Keratinocyte (primary cell): ENCODE measurements around the gene PDGFB. TPM values are rescaled to one million over a fixed set of nuclear protein-coding genes. Genes with fewer than 3 reads are reported as not detected.

ENCODE experiments used
- DNase-seq: peaks from one replicate; pipeline ENCODE4 v3.0.0-alpha.2; 2011; ENCODE audit warnings: low read depth, missing footprints, low spot score
- FAIRE-seq: peaks from 2 replicates; lab custom pipeline; 2011; peaks lifted over from hg19 to GRCh38; lab: Jason Lieb, UNC
- H2AFZ ChIP-seq: 2 replicates; pipeline ENCODE4 v1.6.0; 2012; ENCODE audit warnings: low read length, control low read depth, inconsistent platforms; ENCODE audit not compliant: control insufficient read depth
- H3K27ac ChIP-seq: 2 replicates; pipeline ENCODE4 v1.5.1; 2011; ENCODE audit warnings: low read length; ENCODE audit not compliant: control insufficient read depth, insufficient read depth
- H3K27me3 ChIP-seq: 3 replicates; pipeline ENCODE4 v1.6.0; 2011; ENCODE audit warnings: low read length; ENCODE audit not compliant: control insufficient read depth, insufficient read depth; ENCODE audit errors: extremely low read depth
- H3K36me3 ChIP-seq, 2 experiments: 2 replicates in 1 of 2; 3 replicates in 1 of 2; pipeline ENCODE4 v1.5.1; 2011; ENCODE audit warnings: low read length in 2 of 2, mild to moderate bottlenecking in 1 of 2; ENCODE audit not compliant: control insufficient read depth in 2 of 2, insufficient read depth in 2 of 2; ENCODE audit errors: extremely low read depth in 1 of 2
- H3K4me1 ChIP-seq: 3 replicates; pipeline ENCODE4 v1.5.1; 2011; ENCODE audit warnings: low read length; ENCODE audit not compliant: control insufficient read depth, insufficient read depth; ENCODE audit errors: extremely low read depth
- H3K4me2 ChIP-seq: 3 replicates; pipeline ENCODE4 v1.6.0; 2011; ENCODE audit warnings: low read depth, low read length; ENCODE audit not compliant: control insufficient read depth, insufficient read depth; ENCODE audit errors: extremely low read depth
- H3K4me3 ChIP-seq, 3 experiments: fragments of 200-600 bp in 1 of 3; sonication (generic) in 1 of 3; 2 replicates in 2 of 3; 3 replicates in 1 of 3; pipeline ENCODE4 v1.5.1; 2011 to 2016; ENCODE audit warnings: low read length in 3 of 3, mild to moderate bottlenecking in 3 of 3, control low read depth in 2 of 3, inconsistent platforms in 1 of 3, low read depth in 1 of 3, mixed read lengths in 1 of 3, mixed run types in 1 of 3, moderate library complexity in 1 of 3; ENCODE audit not compliant: control insufficient read depth in 2 of 3, insufficient read depth in 2 of 3; ENCODE audit errors: extremely low read depth in 1 of 3
- H3K79me2 ChIP-seq: 2 replicates; pipeline ENCODE4 v1.6.0; 2012; ENCODE audit warnings: low read length; ENCODE audit not compliant: control insufficient read depth, insufficient read depth
- H3K9ac ChIP-seq: 3 replicates; pipeline ENCODE4 v1.6.0; 2011; ENCODE audit warnings: low read length; ENCODE audit not compliant: control insufficient read depth, insufficient read depth; ENCODE audit errors: extremely low read depth
- H3K9me1 ChIP-seq: 3 replicates; pipeline ENCODE4 v1.6.0; 2011; ENCODE audit warnings: low read length; ENCODE audit not compliant: control insufficient read depth, insufficient read depth; ENCODE audit errors: extremely low read depth
- H3K9me3 ChIP-seq: 2 replicates; pipeline ENCODE4 v1.5.1; 2012; ENCODE audit warnings: low read depth, low read length; ENCODE audit not compliant: control insufficient read depth
- H4K20me1 ChIP-seq: 3 replicates; pipeline ENCODE4 v1.6.0; 2011; ENCODE audit warnings: low read length; ENCODE audit not compliant: control insufficient read depth, insufficient read depth; ENCODE audit errors: extremely low read depth
- CTCF ChIP-seq, 3 experiments: IDR thresholded peaks in 1 of 3; conservative IDR thresholded peaks in 1 of 3; optimal IDR thresholded peaks in 1 of 3; 2 replicates in 2 of 3; 3 replicates in 1 of 3; pipeline versions ENCODE3 to v1.5.1; 2011; ENCODE audit warnings: low read length in 3 of 3, mild to moderate bottlenecking in 3 of 3, moderate library complexity in 2 of 3, control low read depth in 1 of 3, inconsistent platforms in 1 of 3; ENCODE audit not compliant: insufficient read depth in 2 of 3; ENCODE audit errors: extremely low read depth in 1 of 3
- EZH2 ChIP-seq: IDR thresholded peaks from one replicate; pipeline ENCODE4 v1.6.1; 2012; ENCODE audit warnings: inconsistent platforms, mild to moderate bottlenecking, low read length, moderate library complexity
- dilution Hi-C: fragments of 300-500 bp; cut with MboI; formaldehyde crosslinking; loops from one replicate; pipeline ENCODE4 v1.7.0; 2020; ENCODE audit warnings: low sequenced_read_pairs; ENCODE audit not compliant: extremely low pct_ligation_motif_present
- polyA plus RNA-seq, 5 experiments: library from polyadenylated mRNA; depleted of rRNA in 3 of 5; stranded (reverse) in 3 of 5; stranded (forward) in 1 of 5; unstranded in 1 of 5; fragments of >200 nt; gene quantifications; 1 replicate in 1 of 5; 2 replicates in 3 of 5; 3 replicates in 1 of 5; pipeline versions ENCODE4 v1.2.1 to v1.2.3, GENCODE V29; 2011 to 2012; ENCODE audit warnings: missing spikeins in 2 of 5, low read depth in 1 of 5, low replicate concordance in 1 of 5

PDGFB gene
- polyA plus RNA-seq, 1 donor (not counting 4 experiments of a cell fraction or from before 2014, with no cell fraction given): 6.0 TPM

- H3K27ac ChIP-seq: no peak overlapping the region
Measured at GRCh38 chr22:39177456-39177775, 67.4 kb downstream of the PDGFB start.

GRCh38 chr22:39176714-39177455 is 67.9 kb downstream of the PDGFB start:
- H3K4me3 ChIP-seq: no peak overlapping the region
- no peak overlapping the region for H3K4me2 ChIP-seq
- dilution Hi-C loops: no loop called here
- no peaks in the 10 kb centered on the region for H3K9me1 ChIP-seq
- no peak for TF ChIP-seq CTCF (optimal IDR thresholded peaks at IDR 0.05 in 1 of 3, IDR thresholded peaks at IDR 0.05 in 1 of 3, conservative IDR thresholded peaks at IDR 0.05 in 1 of 3; ENCODE audit: extremely low read depth in 1 of 3, insufficient read depth in 2 of 3, low read length in 3 of 3)
- no peaks in the 10 kb centered on the region for H3K36me3 ChIP-seq
- no peak overlapping the region for H2AFZ ChIP-seq
- no peak overlapping the region for H3K27ac ChIP-seq
- FAIRE-seq: no peak
- no peaks in the 10 kb centered on the region for H3K9me3 ChIP-seq
- H3K79me2 ChIP-seq: no peaks in the 10 kb centered on the region
- H3K27me3 ChIP-seq: no peaks in the 10 kb centered on the region
- peaks cover 30% of the 10 kb centered on the region for H3K4me1 ChIP-seq
- H3K9ac ChIP-seq: no peak overlapping the region
- H4K20me1 ChIP-seq: no peaks in the 10 kb centered on the region
- DNase-seq: no peak

More at GRCh38 chr22:39177456-39177775, 67.4 kb downstream of the PDGFB start:
- Histone ChIP-seq H3K9me3 (no peaks in the 10 kb centered on the region), H2AFZ (no peak overlapping the region), H3K4me1 (peaks cover 30% of the 10 kb centered on the region), H3K9me1 (no peaks in the 10 kb centered on the region), H4K20me1 (no peaks in the 10 kb centered on the region), H3K9ac (no peak overlapping the region), H3K27me3 (no peaks in the 10 kb centered on the region), H3K4me3 (no peak overlapping the region), H3K36me3 (no peaks in the 10 kb centered on the region), H3K79me2 (no peaks in the 10 kb centered on the region), H3K4me2 (no peak overlapping the region)
- DNase-seq (no peak), FAIRE-seq (no peak)
- no peak for TF ChIP-seq EZH2
- TF ChIP-seq CTCF (optimal IDR thresholded peaks at IDR 0.05 in 1 of 3, IDR thresholded peaks at IDR 0.05 in 1 of 3, conservative IDR thresholded peaks at IDR 0.05 in 1 of 3; ENCODE audit: extremely low read depth in 1 of 3, insufficient read depth in 2 of 3, low read length in 3 of 3): no peak
- dilution Hi-C loops: no loop called here
